Glomerular endothelial cell (primary cell): ENCODE data around the gene RSPRY1. TPM values are rescaled to one million over a fixed set of nuclear protein-coding genes. Genes with fewer than 3 reads are reported as not detected.

Source experiments
- DNase-seq: peaks from one replicate; pipeline ENCODE4 v3.0.0-alpha.2; 2011; ENCODE audit warnings: low read depth, low spot score; ENCODE audit errors: extremely low read depth
- total RNA-seq: library from RNA; depleted of rRNA; stranded (reverse); fragments of >200 nt; gene quantifications from 2 replicates; pipeline ENCODE4 v1.2.3, GENCODE V29; 2015

The RSPRY1 gene
- total RNA-seq, 1 donor from 2014 or later: 47.1 TPM

DNA sequence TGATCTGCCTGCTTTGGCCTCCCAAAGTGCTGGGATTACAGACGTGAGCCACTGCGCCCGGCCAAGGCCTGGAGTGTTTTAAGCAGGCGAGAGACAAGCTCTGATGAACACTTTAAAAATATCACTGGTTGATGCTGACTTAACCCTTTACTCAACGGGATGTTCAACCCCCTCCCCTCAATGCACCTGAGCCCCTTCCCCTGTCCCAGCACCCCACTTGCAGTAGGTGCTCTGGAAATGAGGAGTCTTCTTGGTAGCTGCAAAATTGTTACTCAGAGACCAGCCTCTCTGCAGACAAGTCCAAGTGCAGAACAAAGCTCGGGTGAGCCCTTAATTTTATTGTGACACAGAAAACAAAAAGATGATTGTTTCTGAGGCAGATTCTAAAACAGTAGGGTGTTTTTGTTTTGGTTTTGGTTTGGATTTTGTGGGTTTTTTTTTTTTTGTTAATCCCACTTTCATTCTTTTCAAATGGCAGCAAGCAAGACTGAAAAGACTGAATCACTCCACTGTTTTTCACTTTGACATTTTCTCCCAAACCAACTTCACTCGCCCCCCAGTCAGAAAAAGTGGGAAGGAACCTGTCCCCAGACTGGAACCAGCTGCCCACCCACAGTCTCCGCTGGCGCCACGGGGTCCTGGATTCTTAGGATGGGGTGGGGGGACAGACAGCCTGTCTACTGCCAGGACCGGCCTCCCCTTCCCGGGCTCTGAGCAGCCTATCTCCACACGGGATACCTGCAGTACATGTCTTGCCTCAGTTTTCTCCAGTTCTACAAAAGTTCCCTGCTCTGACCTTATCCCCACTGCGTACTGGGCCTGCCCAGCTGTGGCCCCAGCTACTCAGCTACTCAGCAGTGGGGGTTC is 103.5 kb downstream of the RSPRY1 start:
- no peak for DNase-seq

Other genes with a start within 250 kb of the RSPRY1 start
- 18.5 and 27.1 TPM in 2 replicates for gene CETP, start 224.4 kb upstream of the RSPRY1 start, total RNA-seq
- 10.9 and 33.2 TPM in 2 replicates for gene NLRC5, start 196.8 kb upstream of the RSPRY1 start, total RNA-seq
- gene CPNE2, start 93.7 kb upstream of the RSPRY1 start, total RNA-seq: 78.4 and 81.0 TPM in 2 replicates
- gene PSME3IP1, start 290 bp upstream of the RSPRY1 start, total RNA-seq: 52.3 and 59.0 TPM in 2 replicates
- 103 and 116 TPM in 2 replicates for gene ARL2BP, start 58.9 kb downstream of the RSPRY1 start, total RNA-seq
- gene PLLP, start 98.3 kb downstream of the RSPRY1 start, total RNA-seq: 3.5 and 15.9 TPM in 2 replicates
- gene CCL22, start 172.5 kb downstream of the RSPRY1 start, total RNA-seq: 0.15 TPM in 1 of 2 replicates, not detected in the other
- 13.3 and 58.0 TPM in 2 replicates for gene CX3CL1, start 186.2 kb downstream of the RSPRY1 start, total RNA-seq
- gene CCL17, start 218.4 kb downstream of the RSPRY1 start, total RNA-seq: not detected in 2 replicates